Measurements from ENCODE around the gene COPS7A. TPM values are rescaled to one million over a fixed set of nuclear protein-coding genes. Genes with fewer than 3 reads are reported as not detected.
A peak's percentile ranks its signal among the peaks of the same experiment; 100 is the strongest.

Gene COPS7A
- total RNA-seq, 1 donor from 2014 or later, result 24.5 TPM

DNA sequence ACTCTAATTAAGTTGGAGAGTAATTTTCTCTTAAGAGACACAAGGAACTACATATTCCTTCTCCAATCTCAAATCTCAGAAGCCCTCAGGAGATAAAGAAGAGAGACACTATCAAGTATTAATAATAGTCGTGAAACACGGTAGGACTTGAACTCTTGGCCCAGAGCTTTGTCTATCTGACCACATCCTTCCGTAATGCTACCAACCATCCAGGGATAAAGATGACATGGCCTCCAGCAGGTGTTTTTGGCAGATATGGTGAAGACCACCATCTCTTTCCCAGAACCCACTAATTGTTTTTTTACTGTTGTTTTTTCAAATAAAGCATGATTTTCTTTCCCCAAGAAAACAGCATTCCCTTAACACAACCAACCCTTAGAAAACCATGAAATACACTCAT lies 38.0 kb upstream of the COPS7A start:
- H3K36me3 Mint-ChIP-seq, result peaks cover 2% of the 10 kb centered on the region
- no peak overlapping the region for H3K4me2 ChIP-seq
- no peaks in the 10 kb centered on the region for H3K27me3 ChIP-seq
- peaks cover 33% of the 10 kb centered on the region for H3K4me1 Mint-ChIP-seq
- no peak overlapping the region for H3K27ac Mint-ChIP-seq
- peaks cover 14% of the 10 kb centered on the region for H3K4me1 ChIP-seq
- no peaks in the 10 kb centered on the region for H3K9me3 ChIP-seq (ENCODE audit: low read depth)
- H3K27ac ChIP-seq, result no peak overlapping the region
- no peak overlapping the region for H3K9ac ChIP-seq
- peaks cover 90% of the 10 kb centered on the region for H3K79me2 ChIP-seq (ENCODE audit: low read depth)
- peaks cover 29% of the 10 kb centered on the region for H3F3A ChIP-seq (ENCODE audit: low read depth)
- H2AFZ ChIP-seq (replicated peaks), result no peak overlapping the region
- H3K36me3 ChIP-seq, result peaks cover 4% of the 10 kb centered on the region
- no peak overlapping the region for H3K4me3 Mint-ChIP-seq
- H4K20me1 ChIP-seq (ENCODE audit: low read depth), result peaks cover 31% of the 10 kb centered on the region
- no peaks in the 10 kb centered on the region for H3K27me3 Mint-ChIP-seq (ENCODE audit: insufficient read depth, low read depth)
- DNase-seq (ENCODE audit: low spot score), result no peak
- TF ChIP-seq EZH2phosphoT487 (IDR thresholded peaks at IDR 0.05) (no peak), CTCF (IDR thresholded peaks at IDR 0.05) (no peak), EZH2 (IDR thresholded peaks at IDR 0.05) (no peak)
- no peak overlapping the region for H3K4me3 ChIP-seq
- no peaks in the 10 kb centered on the region for H3K9me3 Mint-ChIP-seq

DNA sequence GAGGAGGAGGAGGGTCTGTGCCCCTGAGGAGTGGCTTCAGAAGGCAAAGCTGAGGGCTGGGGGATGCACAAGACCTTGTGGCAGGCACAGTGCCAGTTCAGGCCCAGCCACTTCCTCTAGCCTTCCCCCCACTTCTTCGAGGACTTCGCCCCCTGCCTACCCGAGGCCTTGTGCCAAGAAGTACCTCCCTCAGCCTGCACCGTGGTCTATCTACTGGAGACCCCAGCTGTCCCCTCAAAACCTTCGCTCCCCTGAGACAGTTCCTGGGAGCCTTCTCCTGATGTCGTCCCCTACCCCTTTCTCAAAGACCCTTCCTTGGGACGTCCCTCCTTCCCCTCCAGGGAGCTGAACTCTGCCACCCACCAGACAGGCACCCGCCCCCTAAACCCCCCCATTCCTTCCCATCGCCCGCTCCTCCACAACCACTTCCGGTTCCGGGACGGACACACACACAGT lies 35.3 kb upstream of the COPS7A start:
- H3K4me1 ChIP-seq, result peaks cover 14% of the 10 kb centered on the region
- Mint-ChIP-seq H3K4me1 (peaks cover 50% of the 10 kb centered on the region), H3K27ac (peak overlapping the region; percentile 87), H3K27me3 (ENCODE audit: insufficient read depth, low read depth) (peaks cover 3% of the 10 kb centered on the region), H3K9me3 (no peaks in the 10 kb centered on the region), H3K36me3 (peaks cover 2% of the 10 kb centered on the region), H3K4me3 (peak overlapping the region; percentile 95)
- H3K36me3 ChIP-seq, result no peaks in the 10 kb centered on the region
- peak overlapping the region; percentile 74 for H3K4me3 ChIP-seq
- H3K27ac ChIP-seq, result peak overlapping the region; percentile 96
- TF ChIP-seq EZH2phosphoT487 (IDR thresholded peaks at IDR 0.05), result no peak
- peak overlapping the region; percentile 4 for H2AFZ ChIP-seq (replicated peaks)
- DNase-seq (ENCODE audit: low spot score), result no peak
- H3K9ac ChIP-seq, result peak overlapping the region; percentile 66
- peaks cover 14% of the 10 kb centered on the region for H4K20me1 ChIP-seq (ENCODE audit: low read depth)
- no peaks in the 10 kb centered on the region for H3K27me3 ChIP-seq
- H3K9me3 ChIP-seq (ENCODE audit: low read depth), result no peaks in the 10 kb centered on the region
- H3K79me2 ChIP-seq (ENCODE audit: low read depth), result peaks cover 64% of the 10 kb centered on the region
- H3K4me2 ChIP-seq, result peak overlapping the region; percentile 97
- H3F3A ChIP-seq (ENCODE audit: low read depth), result peaks cover 41% of the 10 kb centered on the region

- Histone ChIP-seq H3K4me1 (peaks cover 14% of the 10 kb centered on the region), H3F3A (ENCODE audit: low read depth) (peaks cover 40% of the 10 kb centered on the region), H3K9ac (peak within 1 kb of the TSS; percentile 66), H4K20me1 (ENCODE audit: low read depth) (peaks cover 7% of the 10 kb centered on the region), H3K27ac (peak within 1 kb of the TSS; percentile 96), H3K79me2 (ENCODE audit: low read depth) (peaks cover 57% of the 10 kb centered on the region), H2AFZ (replicated peaks) (peak within 1 kb of the TSS; percentile 74), H3K9me3 (ENCODE audit: low read depth) (no peaks in the 10 kb centered on the region), H3K4me3 (peak within 1 kb of the TSS; percentile 74), H3K36me3 (no peaks in the 10 kb centered on the region), H3K4me2 (peak within 1 kb of the TSS; percentile 97), H3K27me3 (no peaks in the 10 kb centered on the region)
- H3K27ac Mint-ChIP-seq, result peak within 1 kb of the TSS; percentile 89
- peaks cover 2% of the 10 kb centered on the region for H3K36me3 Mint-ChIP-seq
- peak within 1 kb of the TSS; percentile 95 for H3K4me3 Mint-ChIP-seq
- no peaks in the 10 kb centered on the region for H3K9me3 Mint-ChIP-seq
- DNase-seq (ENCODE audit: low spot score), result peak; percentile 98
- no peak for TF ChIP-seq EZH2phosphoT487 (IDR thresholded peaks at IDR 0.05)
- no peak for TF ChIP-seq EZH2 (IDR thresholded peaks at IDR 0.05)
- no peak for TF ChIP-seq CTCF (IDR thresholded peaks at IDR 0.05)
- H3K4me1 Mint-ChIP-seq, result peaks cover 52% of the 10 kb centered on the region
- peaks cover 3% of the 10 kb centered on the region for H3K27me3 Mint-ChIP-seq (ENCODE audit: insufficient read depth, low read depth)
Observed at GRCh38 chr12:6688999-6689882, 34.6 kb upstream of the COPS7A start, which contains the start of gene ZNF384. TSS of gene ZNF384 (minus strand) at chr12:6689375. CDS start at chr12:6679520, 9,855 bp downstream.

All from neural progenitor cell (in vitro differentiated cells).